Right ventricle myocardium inferior (tissue), 1 donor: ENCODE measurements around the gene VASH2. TPM values are rescaled to one million over a fixed set of nuclear protein-coding genes. Genes with fewer than 3 reads are reported as not detected.
"Not testable (repeated sequence)": the region's sequence is repeated elsewhere in the genome, so short reads cannot be mapped to it uniquely, and the experiment has no call there.

Source experiments
- ATAC-seq: fragments of 200-7000 bp; cut with Tn5 transposase; one replicate; pipeline ENCODE4 v1.9.1; 2020; ENCODE audit warnings: mild to moderate bottlenecking, moderate library complexity
- DNase-seq: peaks from one replicate; pipeline ENCODE4 v3.0.0; 2021; ENCODE audit errors: missing footprints
- intact Hi-C: fragments of 100-400 bp; cut with DNase I; formaldehyde crosslinking; loops from one replicate; pipeline ENCODE4 v1.11.0; 2022
- total RNA-seq: library from RNA; stranded (reverse); fragmentation: NEBNext Ultra II Directional; extraction: Animal tissue kit (Norgen Biotek cat#: 25700); gene quantifications from one replicate; pipeline ENCODE4 v1.2.1, GENCODE V29; 2021
- donor health status: DM: no; HTN: yes; CAD: no; lungs with severe emphysema.

VASH2 gene
- total RNA-seq, 1 donor from 2014 or later: 1.4 TPM

GRCh38 chr1:212974711-212975110 lies 24.4 kb downstream of the VASH2 start:
- intact Hi-C loops: no loop called here
- DNase-seq: no peak
- no peak for ATAC-seq

- ATAC-seq: no peak
- intact Hi-C loops: no loop called here
- DNase-seq: no peak
Measured at GRCh38 chr1:212975111-212975918, 25.0 kb downstream of the VASH2 start.

- intact Hi-C loops: no loop called here
- DNase-seq (no peak), ATAC-seq (no peak)
Measured at GRCh38 chr1:212976586-212976985, 26.2 kb downstream of the VASH2 start.

- ATAC-seq: no peak
- no peak for DNase-seq
- intact Hi-C loops: loop anchor here (2.0 kb wide), 1 partner anchor 27 kb away; the partner anchor contains the start of gene VASH2
Measured at GRCh38 chr1:212977781-212978645, 27.7 kb downstream of the VASH2 start.

GRCh38 chr1:212979340-212980122 lies 29.2 kb downstream of the VASH2 start:
- no peak for DNase-seq
- intact Hi-C loops: loop anchor here (2.0 kb wide), 1 partner anchor 29 kb away; the partner anchor contains the start of gene VASH2
- peak; percentile 18 for ATAC-seq

- no peak for DNase-seq
- peak; percentile 56 for ATAC-seq
- intact Hi-C loops: no loop called here
Measured at GRCh38 chr1:212980123-212980785, 29.9 kb downstream of the VASH2 start.

GRCh38 chr1:212981025-212981495 lies 30.7 kb downstream of the VASH2 start:
- DNase-seq (no peak), ATAC-seq (peak; percentile 63)
- intact Hi-C loops: no loop called here

GRCh38 chr1:212981571-212982328 lies 31.4 kb downstream of the VASH2 start:
- no peak for DNase-seq
- peak; percentile 38 for ATAC-seq

GRCh38 chr1:212982430-212983152 lies 32.2 kb downstream of the VASH2 start:
- DNase-seq (no peak), ATAC-seq (peak; percentile 48)
- intact Hi-C loops: no loop called here

More at GRCh38 chr1:212981571-212982328, 31.4 kb downstream of the VASH2 start:
- intact Hi-C loops: no loop called here

- ATAC-seq (no peak), DNase-seq (no peak)
- intact Hi-C loops: no loop called here
Measured at GRCh38 chr1:212983482-212983881, 33.1 kb downstream of the VASH2 start.

GRCh38 chr1:212984522-212985291 lies 34.4 kb downstream of the VASH2 start:
- intact Hi-C loops: no loop called here
- ATAC-seq: no peak

GRCh38 chr1:212986551-212986950 lies 36.2 kb downstream of the VASH2 start:
- ATAC-seq (no peak), DNase-seq (no peak)
- intact Hi-C loops: no loop called here

More at GRCh38 chr1:212984522-212985291, 34.4 kb downstream of the VASH2 start:
- DNase-seq: no peak

- intact Hi-C loops: no loop called here
- DNase-seq (no peak), ATAC-seq (no peak)
Measured at GRCh38 chr1:212987702-212988322, 37.5 kb downstream of the VASH2 start.

- intact Hi-C loops: no loop called here
- no peak for ATAC-seq
- no peak for DNase-seq
Measured at GRCh38 chr1:212990276-212990675, 39.9 kb downstream of the VASH2 start.

- intact Hi-C loops: loop anchor here (2.0 kb wide), 1 partner anchor 329 kb away; no protein-coding TSS in a partner anchor
- not testable (repeated sequence) for ATAC-seq, DNase-seq
Measured at GRCh38 chr1:212993960-212994359, 43.6 kb downstream of the VASH2 start.

- DNase-seq (no peak), ATAC-seq (no peak)
- intact Hi-C loops: loop anchor here (1.0 to 2.0 kb wide), 2 partner anchors 180 to 330 kb away; no protein-coding TSS in a partner anchor
Measured at GRCh38 chr1:212994926-212995325, 44.6 kb downstream of the VASH2 start.
